Measurements from ENCODE around the gene PLA2G2D. TPM values are rescaled to one million over a fixed set of nuclear protein-coding genes. Genes with fewer than 3 reads are reported as not detected.

The PLA2G2D gene
- total and polyA plus RNA-seq, 2 experiments from 2014 or later = not detected

DNA sequence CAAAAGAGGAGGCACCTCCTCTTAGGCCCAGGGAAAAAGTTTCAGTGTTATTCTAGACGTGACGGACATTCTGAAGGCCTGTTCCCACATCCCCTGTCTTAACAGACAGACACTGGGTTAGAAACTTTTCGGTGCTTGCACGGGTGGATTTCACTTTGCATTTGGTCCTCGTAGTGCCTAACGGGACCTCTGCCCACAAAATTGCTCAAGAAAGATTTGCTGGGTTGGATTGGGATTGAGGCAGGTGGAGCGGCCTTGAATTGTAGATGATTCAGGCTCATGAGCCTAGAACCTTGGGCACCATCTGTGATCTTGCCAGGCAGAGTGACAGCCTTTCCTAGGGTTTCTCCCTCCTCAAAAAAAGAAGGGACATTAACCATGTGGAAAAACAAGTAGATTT, 46.6 kb downstream of the PLA2G2D start:
- Histone ChIP-seq H3K9me3 (ENCODE audit: low read depth) (no peaks in the 10 kb centered on the region), H3K27ac (no peak overlapping the region), H2AFZ (no peak overlapping the region), H3K4me2 (no peak overlapping the region), H3K79me2 (no peaks in the 10 kb centered on the region), H3K9me2 (replicated peaks; ENCODE audit: insufficient read depth) (no peaks in the 10 kb centered on the region), H3K27me3 (no peaks in the 10 kb centered on the region), H3K4me1 (ENCODE audit: insufficient read depth) (no peaks in the 10 kb centered on the region), H4K20me1 (ENCODE audit: insufficient read depth, poor library complexity, severe bottlenecking) (no peaks in the 10 kb centered on the region), H3K4me3 (no peak overlapping the region), H3K36me3 (replicated peaks; ENCODE audit: insufficient read depth, low read depth) (no peaks in the 10 kb centered on the region)
- no peak for DNase-seq (ENCODE audit: low spot score)
- no peak for TF ChIP-seq EZH2 (IDR thresholded peaks at IDR 0.05; ENCODE audit: borderline replicate concordance)
- no peak for TF ChIP-seq EZH2phosphoT487 (IDR thresholded peaks at IDR 0.05; ENCODE audit: low read depth, severe bottlenecking, unreplicated experiment)
- TF ChIP-seq, protein P1, sequence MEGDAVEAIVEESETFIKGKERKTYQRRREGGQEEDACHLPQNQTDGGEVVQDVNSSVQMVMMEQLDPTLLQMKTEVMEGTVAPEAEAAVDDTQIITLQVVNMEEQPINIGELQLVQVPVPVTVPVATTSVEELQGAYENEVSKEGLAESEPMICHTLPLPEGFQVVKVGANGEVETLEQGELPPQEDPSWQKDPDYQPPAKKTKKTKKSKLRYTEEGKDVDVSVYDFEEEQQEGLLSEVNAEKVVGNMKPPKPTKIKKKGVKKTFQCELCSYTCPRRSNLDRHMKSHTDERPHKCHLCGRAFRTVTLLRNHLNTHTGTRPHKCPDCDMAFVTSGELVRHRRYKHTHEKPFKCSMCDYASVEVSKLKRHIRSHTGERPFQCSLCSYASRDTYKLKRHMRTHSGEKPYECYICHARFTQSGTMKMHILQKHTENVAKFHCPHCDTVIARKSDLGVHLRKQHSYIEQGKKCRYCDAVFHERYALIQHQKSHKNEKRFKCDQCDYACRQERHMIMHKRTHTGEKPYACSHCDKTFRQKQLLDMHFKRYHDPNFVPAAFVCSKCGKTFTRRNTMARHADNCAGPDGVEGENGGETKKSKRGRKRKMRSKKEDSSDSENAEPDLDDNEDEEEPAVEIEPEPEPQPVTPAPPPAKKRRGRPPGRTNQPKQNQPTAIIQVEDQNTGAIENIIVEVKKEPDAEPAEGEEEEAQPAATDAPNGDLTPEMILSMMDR (IDR thresholded peaks at IDR 0.05; ENCODE audit: poor library complexity) = no peak
- WGBS (ENCODE audit: low lambda C conversion rate, missing lambda C conversion rate) = 78% methylated on average over 7 of the region's 7 CpGs

- H3K27me3 ChIP-seq = no peaks in the 10 kb centered on the region
- TF ChIP-seq EZH2 (IDR thresholded peaks at IDR 0.05; ENCODE audit: borderline replicate concordance) (no peak), EZH2phosphoT487 (IDR thresholded peaks at IDR 0.05; ENCODE audit: low read depth, severe bottlenecking, unreplicated experiment) (no peak)
- TF ChIP-seq, protein P1 (IDR thresholded peaks at IDR 0.05; ENCODE audit: poor library complexity) = no peak
- no peak for DNase-seq (ENCODE audit: low spot score)
- no peak overlapping the region for H3K4me3 ChIP-seq
- H3K79me2 ChIP-seq = no peaks in the 10 kb centered on the region
- H3K9me2 ChIP-seq (replicated peaks; ENCODE audit: insufficient read depth) = no peaks in the 10 kb centered on the region
- no peak overlapping the region for H3K27ac ChIP-seq
- H4K20me1 ChIP-seq (ENCODE audit: insufficient read depth, poor library complexity, severe bottlenecking) = no peaks in the 10 kb centered on the region
- 93% methylated on average over 6 of the region's 6 CpGs for WGBS (ENCODE audit: low lambda C conversion rate, missing lambda C conversion rate)
- no peak overlapping the region for H2AFZ ChIP-seq
- no peaks in the 10 kb centered on the region for H3K4me1 ChIP-seq (ENCODE audit: insufficient read depth)
- H3K9me3 ChIP-seq (ENCODE audit: low read depth) = no peaks in the 10 kb centered on the region
- no peak overlapping the region for H3K4me2 ChIP-seq
- H3K36me3 ChIP-seq (replicated peaks; ENCODE audit: insufficient read depth, low read depth) = no peaks in the 10 kb centered on the region
These were observed 47.9 kb downstream of the PLA2G2D start for GRCh38 chr1:20071416-20071815.

DNA sequence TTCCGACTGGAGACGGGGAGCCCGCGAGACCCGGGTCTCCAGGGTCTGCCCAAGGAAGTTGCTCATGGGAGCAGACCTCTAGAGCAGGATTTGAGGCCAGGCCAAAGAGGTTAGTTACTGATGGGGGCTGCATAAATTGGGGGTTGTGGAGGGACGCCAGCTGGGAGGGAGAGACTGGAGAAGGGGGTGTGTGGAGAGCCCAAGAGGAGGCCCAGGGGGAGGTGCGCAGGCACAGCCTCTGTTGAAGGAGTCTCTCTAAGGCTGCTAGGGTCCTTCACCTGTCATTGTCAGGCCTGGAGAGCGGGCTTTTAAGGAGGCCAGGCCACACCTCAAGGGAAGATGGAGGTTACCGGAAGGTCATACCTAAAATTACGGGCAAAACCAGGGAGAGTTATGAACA, 49.0 kb downstream of the PLA2G2D start:
- no peak for DNase-seq (ENCODE audit: low spot score)
- H3K27me3 ChIP-seq = no peaks in the 10 kb centered on the region
- H2AFZ ChIP-seq = no peak overlapping the region
- H4K20me1 ChIP-seq (ENCODE audit: insufficient read depth, poor library complexity, severe bottlenecking) = no peaks in the 10 kb centered on the region
- H3K9me2 ChIP-seq (replicated peaks; ENCODE audit: insufficient read depth) = no peaks in the 10 kb centered on the region
- no peaks in the 10 kb centered on the region for H3K4me1 ChIP-seq (ENCODE audit: insufficient read depth)
- WGBS (ENCODE audit: low lambda C conversion rate, missing lambda C conversion rate) = 95% methylated on average over 10 of the region's 10 CpGs
- H3K4me2 ChIP-seq = no peak overlapping the region
- no peaks in the 10 kb centered on the region for H3K36me3 ChIP-seq (replicated peaks; ENCODE audit: insufficient read depth, low read depth)
- no peaks in the 10 kb centered on the region for H3K9me3 ChIP-seq (ENCODE audit: low read depth)
- H3K79me2 ChIP-seq = no peaks in the 10 kb centered on the region
- H3K4me3 ChIP-seq = no peak overlapping the region
- TF ChIP-seq, protein P1 (IDR thresholded peaks at IDR 0.05; ENCODE audit: poor library complexity) = no peak
- TF ChIP-seq EZH2phosphoT487 (IDR thresholded peaks at IDR 0.05; ENCODE audit: low read depth, severe bottlenecking, unreplicated experiment) (no peak), EZH2 (IDR thresholded peaks at IDR 0.05; ENCODE audit: borderline replicate concordance) (no peak)
- H3K27ac ChIP-seq = no peak overlapping the region

DNA sequence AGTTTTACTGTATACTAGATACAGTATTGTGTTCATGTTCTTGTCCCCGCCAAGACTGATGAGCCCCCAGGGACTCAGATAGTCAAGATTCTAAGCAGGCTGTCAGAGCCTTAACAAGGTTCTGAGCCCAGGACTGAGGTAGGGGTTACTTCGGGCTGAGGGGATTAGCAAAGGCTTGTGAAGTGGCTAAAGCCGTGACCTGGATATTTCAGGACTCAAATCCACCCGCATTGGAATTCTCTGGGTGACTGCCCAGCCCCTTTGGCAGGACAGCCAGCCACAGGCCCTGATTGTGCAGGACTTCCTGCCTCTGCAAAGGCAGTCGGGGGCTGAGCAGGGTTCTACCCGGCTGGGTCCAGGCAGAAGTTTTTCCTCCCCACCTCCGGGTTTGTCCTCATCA, 49.5 kb downstream of the PLA2G2D start, which contains the start of gene PLA2G5:
PLA2G5 (plus strand) TSS at position 321 of the 400 bp plus-strand sequence. CDS start 14,637 bp downstream, outside the sequence.
- no peak within 1 kb of the TSS for H3K4me2 ChIP-seq
- no peak within 1 kb of the TSS for H3K4me3 ChIP-seq
- no peaks in the 10 kb centered on the region for H3K9me2 ChIP-seq (replicated peaks; ENCODE audit: insufficient read depth)
- TF ChIP-seq EZH2phosphoT487 (IDR thresholded peaks at IDR 0.05; ENCODE audit: low read depth, severe bottlenecking, unreplicated experiment) (no peak), EZH2 (IDR thresholded peaks at IDR 0.05; ENCODE audit: borderline replicate concordance) (no peak)
- TF ChIP-seq, protein P1 (IDR thresholded peaks at IDR 0.05; ENCODE audit: poor library complexity) = no peak
- no peak within 1 kb of the TSS for H2AFZ ChIP-seq
- no peaks in the 10 kb centered on the region for H3K36me3 ChIP-seq (replicated peaks; ENCODE audit: insufficient read depth, low read depth)
- no peaks in the 10 kb centered on the region for H3K9me3 ChIP-seq (ENCODE audit: low read depth)
- H3K79me2 ChIP-seq = no peaks in the 10 kb centered on the region
- no peaks in the 10 kb centered on the region for H3K4me1 ChIP-seq (ENCODE audit: insufficient read depth)
- no peaks in the 10 kb centered on the region for H3K27me3 ChIP-seq
- 60% methylated on average over 7 of the region's 7 CpGs for WGBS (ENCODE audit: low lambda C conversion rate, missing lambda C conversion rate)
- H3K27ac ChIP-seq = no peak within 1 kb of the TSS
- DNase-seq (ENCODE audit: low spot score) = no peak
- H4K20me1 ChIP-seq (ENCODE audit: insufficient read depth, poor library complexity, severe bottlenecking) = no peaks in the 10 kb centered on the region
